GM23338 (cell line): Measurements from ENCODE around the gene RPA1. TPM values are rescaled to one million over a fixed set of nuclear protein-coding genes. Genes with fewer than 3 reads are reported as not detected.
"Not testable (repeated sequence)": the region's sequence is repeated elsewhere in the genome, so short reads cannot be mapped to it uniquely, and the experiment has no call there.

Experiments used
- ATAC-seq: fragments of 200-7000 bp; cut with Tn5 transposase; 3 replicates; pipeline ENCODE4 v1.9.1; 2020
- DNase-seq: peaks from one replicate; pipeline ENCODE4 v3.0.0-alpha.2; 2015; ENCODE audit warnings: low spot score
- H2AFZ ChIP-seq: fragments of 200-600 bp; sonication (generic); 2 replicates; pipeline ENCODE4 v1.8.0; 2016; ENCODE audit warnings: antibody characterized with exemption, mild to moderate bottlenecking, moderate library complexity
- H3F3A ChIP-seq: fragments of 200-600 bp; sonication (generic); replicated peaks from 2 replicates; pipeline ENCODE4 v1.8.0; 2017; ENCODE audit warnings: antibody characterized with exemption, mixed run types, low read depth
- H3K27ac ChIP-seq: fragments of 200-600 bp; sonication (generic); 2 replicates; pipeline ENCODE4 v1.6.1; 2016; ENCODE audit warnings: low read depth
- H3K27me3 ChIP-seq: fragments of 200-600 bp; sonication (generic); 2 replicates; pipeline ENCODE4 v1.8.0; 2016; ENCODE audit warnings: mild to moderate bottlenecking, mixed run types, moderate library complexity; ENCODE audit not compliant: insufficient read depth
- H3K36me3 ChIP-seq: fragments of 200-600 bp; sonication (generic); 2 replicates; pipeline ENCODE4 v1.8.0; 2016; ENCODE audit warnings: mild to moderate bottlenecking; ENCODE audit not compliant: insufficient read depth
- H3K4me1 ChIP-seq: fragments of 200-600 bp; sonication (generic); 2 replicates; pipeline ENCODE4 v1.8.0; 2016; ENCODE audit warnings: mild to moderate bottlenecking, moderate library complexity; ENCODE audit not compliant: insufficient read depth
- H3K4me2 ChIP-seq: fragments of 200-600 bp; sonication (generic); 2 replicates; pipeline ENCODE4 v1.7.1; 2017; ENCODE audit warnings: mixed run types
- H3K4me3 ChIP-seq: fragments of 200-600 bp; sonication (generic); 2 replicates; pipeline ENCODE4 v1.6.1; 2016; ENCODE audit warnings: mixed run types
- H3K79me2 ChIP-seq: fragments of 200-600 bp; sonication (generic); replicated peaks from 2 replicates; pipeline ENCODE4 v1.8.0; 2017; ENCODE audit warnings: mild to moderate bottlenecking; ENCODE audit not compliant: insufficient read depth
- H3K9me2 ChIP-seq: fragments of 200-600 bp; sonication (generic); 2 replicates; pipeline ENCODE4 v1.8.0; 2017; ENCODE audit not compliant: insufficient read depth
- H4K20me1 ChIP-seq: fragments of 200-600 bp; sonication (generic); replicated peaks from 2 replicates; pipeline ENCODE4 v1.8.0; 2017; ENCODE audit warnings: mild to moderate bottlenecking; ENCODE audit not compliant: insufficient read depth
- H3K27ac Mint-ChIP-seq: 2 replicates; pipeline ENCODE4 v1.8.0; 2020; ENCODE audit warnings: inconsistent platforms, mild to moderate bottlenecking, moderate library complexity, mixed read lengths
- H3K27me3 Mint-ChIP-seq: 3 replicates; pipeline ENCODE4 v1.8.0; 2022; ENCODE audit warnings: low read depth, mild to moderate bottlenecking, moderate library complexity, mixed read lengths, inconsistent platforms; ENCODE audit not compliant: insufficient read depth, poor library complexity
- H3K36me3 Mint-ChIP-seq: 3 replicates; pipeline ENCODE4 v1.8.0; 2021; ENCODE audit warnings: low read depth, mild to moderate bottlenecking, inconsistent platforms, moderate library complexity, mixed read lengths
- H3K4me1 Mint-ChIP-seq: 3 replicates; pipeline ENCODE4 v1.8.0; 2020; ENCODE audit warnings: mild to moderate bottlenecking, inconsistent platforms, mixed read lengths
- H3K4me3 Mint-ChIP-seq: 3 replicates; pipeline ENCODE4 v1.8.0; 2021; ENCODE audit warnings: moderate library complexity, mild to moderate bottlenecking, inconsistent platforms, mixed read lengths
- H3K9me3 Mint-ChIP-seq: 3 replicates; pipeline ENCODE4 v1.8.0; 2020; ENCODE audit warnings: moderate library complexity, mild to moderate bottlenecking, inconsistent platforms, mixed read lengths
- EZH2 ChIP-seq: fragments of 200-600 bp; sonication (generic); IDR thresholded peaks from one replicate; pipeline ENCODE4 v1.8.0; 2017; ENCODE audit warnings: antibody characterized with exemption, mild to moderate bottlenecking, low read depth; ENCODE audit not compliant: unreplicated experiment
- JUNB ChIP-seq: IDR thresholded peaks from one replicate; pipeline ENCODE4 v1.6.1; 2016; ENCODE audit warnings: antibody characterized with exemption; ENCODE audit not compliant: unreplicated experiment
- POLR2AphosphoS5 ChIP-seq: IDR thresholded peaks from 2 replicates; pipeline ENCODE4 v1.6.1; 2016; ENCODE audit warnings: antibody characterized with exemption, low read depth
- ZNF462 ChIP-seq: fragments of 250-450 bp; sonication (Bioruptor Pico); IDR thresholded peaks from 2 replicates; pipeline ENCODE4 v1.5.0; 2020; ENCODE audit warnings: mild to moderate bottlenecking, moderate library complexity
- polyA plus RNA-seq: library from polyadenylated mRNA; unstranded; fragments of >200 nt; fragmentation: Nextera tagmentation; extraction: Ambion mirVana; gene quantifications from 2 replicates; pipeline ENCODE4 v1.2.1, GENCODE V29; 2016
- total RNA-seq: library from RNA; depleted of rRNA; stranded (reverse); fragments of >200 nt; shearing (Covaris generic); gene quantifications from 2 replicates; pipeline ENCODE4 v1.2.3, GENCODE V29; 2014

The RPA1 gene
- total and polyA plus RNA-seq, 2 experiments from 2014 or later = 33.7 to 52.1 TPM

- TF ChIP-seq ZNF462 (CRISPR knock-in tag) (no peak), EZH2 (no peak), JUNB (no peak)
These were observed 23.9 kb downstream of the RPA1 start (continued) for GRCh38 chr17:1853698-1854097.

DNA sequence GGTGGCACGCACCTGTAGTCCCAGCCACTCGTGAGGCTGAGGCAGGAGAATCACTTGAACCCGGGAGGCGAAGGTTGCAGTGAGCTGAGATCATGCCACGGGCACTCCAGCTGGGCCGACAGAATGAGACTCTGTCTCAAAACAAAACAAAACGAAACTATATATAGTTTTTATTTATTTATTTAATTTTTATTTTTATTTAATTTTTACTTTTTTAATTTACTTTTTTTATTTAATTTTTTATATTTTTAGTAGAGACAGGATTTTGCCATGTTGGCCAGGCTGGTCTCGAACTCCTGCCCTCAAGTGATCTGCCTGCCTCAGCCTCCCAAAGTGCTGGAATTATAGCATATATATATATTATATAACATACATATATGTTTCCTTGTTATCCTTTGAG is 26.7 kb downstream of the RPA1 start:
- ATAC-seq = not testable (repeated sequence)

GRCh38 chr17:1860978-1861377 is 31.2 kb downstream of the RPA1 start:
- H3K4me3 Mint-ChIP-seq = no peak overlapping the region
- H4K20me1 ChIP-seq = no peaks in the 10 kb centered on the region; the same call in 1 of the 2 replicates
- no peak for TF ChIP-seq POLR2AphosphoS5
- peaks cover 17% of the 10 kb centered on the region for H3K36me3 Mint-ChIP-seq
- H3K27ac ChIP-seq = no peak overlapping the region
- no peaks in the 10 kb centered on the region for H3K79me2 ChIP-seq
- H3K9me2 ChIP-seq = no peaks in the 10 kb centered on the region
- H3K4me2 ChIP-seq = no peak overlapping the region
- no peak overlapping the region for H3K27ac Mint-ChIP-seq
- ATAC-seq = no peak
- 0 out of 2 replicates have a peak, but pooled peaks cover 3% of the 10 kb centered on the region for H3F3A ChIP-seq
- H3K27me3 ChIP-seq = no peaks in the 10 kb centered on the region
- H2AFZ ChIP-seq = no peak overlapping the region
- no peak overlapping the region for H3K4me3 ChIP-seq
- no peak for DNase-seq
- peaks cover 3% of the 10 kb centered on the region for H3K36me3 ChIP-seq
- H3K9me3 Mint-ChIP-seq = no peaks in the 10 kb centered on the region
- no peaks in the 10 kb centered on the region for H3K4me1 Mint-ChIP-seq
- peaks cover 3% of the 10 kb centered on the region for H3K27me3 Mint-ChIP-seq
- no peaks in the 10 kb centered on the region for H3K4me1 ChIP-seq

More for the DNA sequence above, 26.7 kb downstream of the RPA1 start:
- H3K36me3 Mint-ChIP-seq = peaks cover 43% of the 10 kb centered on the region
- H3K4me3 Mint-ChIP-seq, H3K4me3 ChIP-seq, H3F3A ChIP-seq, H2AFZ ChIP-seq, H3K27me3 ChIP-seq, H3K9me3 Mint-ChIP-seq, H3K27me3 Mint-ChIP-seq, H3K4me2 ChIP-seq, H3K27ac Mint-ChIP-seq, DNase-seq, H3K4me1 ChIP-seq, H3K27ac ChIP-seq, H3K79me2 ChIP-seq, H3K4me1 Mint-ChIP-seq, H3K9me2 ChIP-seq: not testable (repeated sequence)
- Histone ChIP-seq H4K20me1 (peaks cover 15% of the 10 kb centered on the region; the same call in 1 of the 2 replicates), H3K36me3 (peaks cover 14% of the 10 kb centered on the region)
